ENCODE results near the gene ZBTB47.

ZBTB47 gene

GRCh38 chr3:42652251-42652610, 1.3 kb upstream of the ZBTB47 start:
- H3K18ac ChIP-seq (ENCODE audit: low read length): peak overlapping the region; percentile 30
- H3K4me3 ChIP-seq (ENCODE audit: low read length in 2 of 2): no peak overlapping the region
- no peaks in the 10 kb centered on the region for H3K27me3 ChIP-seq (ENCODE audit: control insufficient read depth in 3 of 3, insufficient read depth in 3 of 3, low read depth in 1 of 3, low read length in 3 of 3)
- H3K23ac ChIP-seq (ENCODE audit: low read depth, low read length, poor library complexity): no peak overlapping the region
- peaks cover 7 to 30% of the 10 kb centered on the region in 2 donors for H3K36me3 ChIP-seq (replicated peaks in 1 of 2; ENCODE audit: control insufficient read depth in 2 of 2, insufficient read depth in 2 of 2, low read length in 2 of 2)
- peaks cover 18 to 25% of the 10 kb centered on the region in 2 donors for H3K4me1 ChIP-seq (ENCODE audit: control insufficient read depth in 2 of 2, insufficient read depth in 1 of 2, low read depth in 1 of 2, low read length in 2 of 2)
- no peaks in the 10 kb centered on the region for H3K9me3 ChIP-seq (replicated peaks in 1 of 2; ENCODE audit: control insufficient read depth in 2 of 2, insufficient read depth in 1 of 2, low read depth in 1 of 2, low read length in 2 of 2)
- no peak overlapping the region for H2AFZ ChIP-seq (ENCODE audit: low read length)
- H3K14ac ChIP-seq (ENCODE audit: low read length): no peak overlapping the region
- H3K4me2 ChIP-seq (ENCODE audit: insufficient read depth, low read length, poor library complexity, severe bottlenecking): no peak overlapping the region
- whole genome bisulfite sequencing, 2 donors (ENCODE audit: extremely low coverage in 2 of 2, insufficient read length in 2 of 2, insufficient replicate concordance in 1 of 2): no CpG with 5 or more reads among the region's 1 CpG
- H3K9ac ChIP-seq (ENCODE audit: low read depth, low read length, poor library complexity): no peak overlapping the region
- H4K91ac ChIP-seq (ENCODE audit: low read depth, low read length, poor library complexity): no peak overlapping the region
- H2AK5ac ChIP-seq (ENCODE audit: low read depth, low read length): no peak overlapping the region
- no peak overlapping the region for H2BK120ac ChIP-seq (ENCODE audit: low read depth, low read length)
- H4K8ac ChIP-seq (ENCODE audit: low read depth, low read length): no peak overlapping the region
- peaks cover 2% of the 10 kb centered on the region for H3K79me1 ChIP-seq (ENCODE audit: low read depth, low read length)
- no peak overlapping the region for H3K4ac ChIP-seq (ENCODE audit: low read length)
- no peak overlapping the region for H3K27ac ChIP-seq (replicated peaks; ENCODE audit: low read length)
- no peak for DNase-seq (ENCODE audit: low spot score)
- no peak overlapping the region for H2BK5ac ChIP-seq (ENCODE audit: low read length)
- H2BK15ac ChIP-seq (ENCODE audit: low read length): no peak overlapping the region
- no peak overlapping the region for H2BK12ac ChIP-seq (ENCODE audit: low read length)

- H3K23ac ChIP-seq (ENCODE audit: low read depth, low read length, poor library complexity): peak overlapping the region; percentile 15
Measured at GRCh38 chr3:42652611-42653302, 740 bp upstream of the ZBTB47 start.

GRCh38 chr3:42653303-42653559, 266 bp upstream of the ZBTB47 start:
- peak overlapping the region; percentile 93 for H2AK5ac ChIP-seq (ENCODE audit: low read depth, low read length)
- H4K8ac ChIP-seq (ENCODE audit: low read depth, low read length): no peak overlapping the region
- peak overlapping the region; percentile 65 to 87 for H3K4me3 ChIP-seq (ENCODE audit: low read length in 2 of 2)
- H3K4ac ChIP-seq (ENCODE audit: low read length): no peak overlapping the region
- H2BK15ac ChIP-seq (ENCODE audit: low read length): peak overlapping the region; percentile 91
- no peak overlapping the region for H2BK5ac ChIP-seq (ENCODE audit: low read length)
- DNase-seq (ENCODE audit: low spot score): no peak
- H4K91ac ChIP-seq (ENCODE audit: low read depth, low read length, poor library complexity): no peak overlapping the region
- H3K14ac ChIP-seq (ENCODE audit: low read length): no peak overlapping the region
- H3K27ac ChIP-seq (replicated peaks; ENCODE audit: low read length): no peak overlapping the region
- no peaks in the 10 kb centered on the region for H3K27me3 ChIP-seq (ENCODE audit: control insufficient read depth in 3 of 3, insufficient read depth in 3 of 3, low read depth in 1 of 3, low read length in 3 of 3)
- peak overlapping the region; percentile 94 for H2AFZ ChIP-seq (ENCODE audit: low read length)
- H3K9me3 ChIP-seq (replicated peaks in 1 of 2; ENCODE audit: control insufficient read depth in 2 of 2, insufficient read depth in 1 of 2, low read depth in 1 of 2, low read length in 2 of 2): no peaks in the 10 kb centered on the region
- no peak overlapping the region for H2BK120ac ChIP-seq (ENCODE audit: low read depth, low read length)
- peaks cover 4% of the 10 kb centered on the region for H3K79me1 ChIP-seq (ENCODE audit: low read depth, low read length)
- H2BK12ac ChIP-seq (ENCODE audit: low read length): peak overlapping the region; percentile 60
- peak overlapping the region; percentile 87 for H3K4me2 ChIP-seq (ENCODE audit: insufficient read depth, low read length, poor library complexity, severe bottlenecking)
- H3K9ac ChIP-seq (ENCODE audit: low read depth, low read length, poor library complexity): peak overlapping the region; percentile 80
- peaks cover 4 to 22% of the 10 kb centered on the region in 2 donors for H3K36me3 ChIP-seq (replicated peaks in 1 of 2; ENCODE audit: control insufficient read depth in 2 of 2, insufficient read depth in 2 of 2, low read length in 2 of 2)
- peak overlapping the region; percentile 16 for H3K23ac ChIP-seq (ENCODE audit: low read depth, low read length, poor library complexity)
- no CpG with 5 or more reads among the region's 3 CpGs for WGBS, 2 donors (ENCODE audit: extremely low coverage in 2 of 2, insufficient read length in 2 of 2, insufficient replicate concordance in 1 of 2)
- peak overlapping the region; percentile 90 for H3K18ac ChIP-seq (ENCODE audit: low read length)
- H3K4me1 ChIP-seq (ENCODE audit: control insufficient read depth in 2 of 2, insufficient read depth in 1 of 2, low read depth in 1 of 2, low read length in 2 of 2): peaks cover 18 to 24% of the 10 kb centered on the region in 2 donors

More at GRCh38 chr3:42652611-42653302, 740 bp upstream of the ZBTB47 start:
- Histone ChIP-seq H2AFZ (ENCODE audit: low read length) (no peak overlapping the region), H2BK12ac (ENCODE audit: low read length) (no peak overlapping the region), H3K27me3 (ENCODE audit: control insufficient read depth in 3 of 3, insufficient read depth in 3 of 3, low read depth in 1 of 3, low read length in 3 of 3) (no peaks in the 10 kb centered on the region), H3K9me3 (replicated peaks in 1 of 2; ENCODE audit: control insufficient read depth in 2 of 2, insufficient read depth in 1 of 2, low read depth in 1 of 2, low read length in 2 of 2) (no peaks in the 10 kb centered on the region), H3K18ac (ENCODE audit: low read length) (no peak overlapping the region), H4K91ac (ENCODE audit: low read depth, low read length, poor library complexity) (no peak overlapping the region), H3K36me3 (replicated peaks in 1 of 2; ENCODE audit: control insufficient read depth in 2 of 2, insufficient read depth in 2 of 2, low read length in 2 of 2) (peaks cover 5 to 25% of the 10 kb centered on the region in 2 donors), H3K9ac (ENCODE audit: low read depth, low read length, poor library complexity) (no peak overlapping the region), H3K79me1 (ENCODE audit: low read depth, low read length) (peaks cover 4% of the 10 kb centered on the region), H3K4me3 (ENCODE audit: low read length in 2 of 2) (peak overlapping the region in 1 of 2 donors; percentile 65), H4K8ac (ENCODE audit: low read depth, low read length) (no peak overlapping the region), H3K4me2 (ENCODE audit: insufficient read depth, low read length, poor library complexity, severe bottlenecking) (no peak overlapping the region), H3K4ac (ENCODE audit: low read length) (no peak overlapping the region), H3K14ac (ENCODE audit: low read length) (no peak overlapping the region), H3K27ac (replicated peaks; ENCODE audit: low read length) (no peak overlapping the region), H3K4me1 (ENCODE audit: control insufficient read depth in 2 of 2, insufficient read depth in 1 of 2, low read depth in 1 of 2, low read length in 2 of 2) (peaks cover 18 to 25% of the 10 kb centered on the region in 2 donors), H2BK15ac (ENCODE audit: low read length) (no peak overlapping the region), H2BK5ac (ENCODE audit: low read length) (no peak overlapping the region), H2BK120ac (ENCODE audit: low read depth, low read length) (no peak overlapping the region), H2AK5ac (ENCODE audit: low read depth, low read length) (no peak overlapping the region)
- no CpG with 5 or more reads among the region's 7 CpGs for WGBS, 2 donors (ENCODE audit: extremely low coverage in 2 of 2, insufficient read length in 2 of 2, insufficient replicate concordance in 1 of 2)
- DNase-seq (ENCODE audit: low spot score): no peak

GRCh38 chr3:42654331-42655201, 1.1 kb downstream of the ZBTB47 start:
- peak overlapping the region; percentile 100 for H2AK5ac ChIP-seq (ENCODE audit: low read depth, low read length)
- H3K79me1 ChIP-seq (ENCODE audit: low read depth, low read length): peaks cover 4% of the 10 kb centered on the region
- peak overlapping the region; percentile 73 for H2BK120ac ChIP-seq (ENCODE audit: low read depth, low read length)
- H2BK5ac ChIP-seq (ENCODE audit: low read length): no peak overlapping the region
- H3K4me1 ChIP-seq (ENCODE audit: control insufficient read depth in 2 of 2, insufficient read depth in 1 of 2, low read depth in 1 of 2, low read length in 2 of 2): peaks cover 18 to 24% of the 10 kb centered on the region in 2 donors
- peak overlapping the region; percentile 94 for H3K9ac ChIP-seq (ENCODE audit: low read depth, low read length, poor library complexity)
- H3K4me3 ChIP-seq (ENCODE audit: low read length in 2 of 2): peak overlapping the region; percentile 65 to 87
- H3K18ac ChIP-seq (ENCODE audit: low read length): peak overlapping the region; percentile 98
- H3K36me3 ChIP-seq (replicated peaks in 1 of 2; ENCODE audit: control insufficient read depth in 2 of 2, insufficient read depth in 2 of 2, low read length in 2 of 2): peaks cover 6 to 13% of the 10 kb centered on the region in 2 donors
- H3K14ac ChIP-seq (ENCODE audit: low read length): peak overlapping the region; percentile 84
- H3K9me3 ChIP-seq (replicated peaks in 1 of 2; ENCODE audit: control insufficient read depth in 2 of 2, insufficient read depth in 1 of 2, low read depth in 1 of 2, low read length in 2 of 2): no peaks in the 10 kb centered on the region
- peak overlapping the region; percentile 94 for H2AFZ ChIP-seq (ENCODE audit: low read length)
- H3K23ac ChIP-seq (ENCODE audit: low read depth, low read length, poor library complexity): peak overlapping the region; percentile 87
- peak overlapping the region; percentile 8 for H4K8ac ChIP-seq (ENCODE audit: low read depth, low read length)
- H4K91ac ChIP-seq (ENCODE audit: low read depth, low read length, poor library complexity): peak overlapping the region; percentile 23
- no peaks in the 10 kb centered on the region for H3K27me3 ChIP-seq (ENCODE audit: control insufficient read depth in 3 of 3, insufficient read depth in 3 of 3, low read depth in 1 of 3, low read length in 3 of 3)
- peak overlapping the region; percentile 99 for H2BK15ac ChIP-seq (ENCODE audit: low read length)
- H3K4me2 ChIP-seq (ENCODE audit: insufficient read depth, low read length, poor library complexity, severe bottlenecking): peak overlapping the region; percentile 87
- WGBS, 2 donors (ENCODE audit: extremely low coverage in 2 of 2, insufficient read length in 2 of 2, insufficient replicate concordance in 1 of 2): no CpG with 5 or more reads among the region's 94 CpGs
- no peak overlapping the region for H3K4ac ChIP-seq (ENCODE audit: low read length)
- H3K27ac ChIP-seq (replicated peaks; ENCODE audit: low read length): no peak overlapping the region
- no peak overlapping the region for H2BK12ac ChIP-seq (ENCODE audit: low read length)
- DNase-seq (ENCODE audit: low spot score): peak; percentile 71

Measured in neuronal stem cell (in vitro differentiated cells).